Muscle layer of duodenum (tissue), 2 donors: ENCODE data around the gene PRKAG2.

Experiments used
- H3K27ac ChIP-seq: one replicate; pipeline ENCODE4 v1.7.0; 2013; ENCODE audit warnings: mild to moderate bottlenecking, low read length
- H3K27me3 ChIP-seq: one replicate; pipeline ENCODE4 v1.7.0; 2013; ENCODE audit warnings: low read depth, mild to moderate bottlenecking, control low read depth, low read length
- H3K36me3 ChIP-seq, 2 donors: one replicate each; pipeline ENCODE4 v1.7.0; 2013; ENCODE audit warnings: low read length in 2 of 2, control low read depth in 1 of 2, mild to moderate bottlenecking in 1 of 2; ENCODE audit not compliant: insufficient read depth in 2 of 2, control insufficient read depth in 1 of 2
- H3K4me1 ChIP-seq, 2 donors: one replicate each; pipeline ENCODE4 v1.7.0; 2013; ENCODE audit warnings: low read length in 2 of 2, mild to moderate bottlenecking in 2 of 2, control low read depth in 1 of 2, moderate library complexity in 1 of 2; ENCODE audit not compliant: insufficient read depth in 2 of 2, control insufficient read depth in 1 of 2
- H3K4me3 ChIP-seq, 2 donors: one replicate each; pipeline ENCODE4 v1.7.0; 2013; ENCODE audit warnings: low read length in 2 of 2, low read depth in 1 of 2, mild to moderate bottlenecking in 1 of 2
- H3K9me3 ChIP-seq, 2 donors: one replicate each; pipeline ENCODE4 v1.7.0; 2013; ENCODE audit warnings: low read length in 2 of 2, control low read depth in 1 of 2, mild to moderate bottlenecking in 1 of 2; ENCODE audit not compliant: control insufficient read depth in 1 of 2
- donor health status: healthy.

Gene PRKAG2

DNA sequence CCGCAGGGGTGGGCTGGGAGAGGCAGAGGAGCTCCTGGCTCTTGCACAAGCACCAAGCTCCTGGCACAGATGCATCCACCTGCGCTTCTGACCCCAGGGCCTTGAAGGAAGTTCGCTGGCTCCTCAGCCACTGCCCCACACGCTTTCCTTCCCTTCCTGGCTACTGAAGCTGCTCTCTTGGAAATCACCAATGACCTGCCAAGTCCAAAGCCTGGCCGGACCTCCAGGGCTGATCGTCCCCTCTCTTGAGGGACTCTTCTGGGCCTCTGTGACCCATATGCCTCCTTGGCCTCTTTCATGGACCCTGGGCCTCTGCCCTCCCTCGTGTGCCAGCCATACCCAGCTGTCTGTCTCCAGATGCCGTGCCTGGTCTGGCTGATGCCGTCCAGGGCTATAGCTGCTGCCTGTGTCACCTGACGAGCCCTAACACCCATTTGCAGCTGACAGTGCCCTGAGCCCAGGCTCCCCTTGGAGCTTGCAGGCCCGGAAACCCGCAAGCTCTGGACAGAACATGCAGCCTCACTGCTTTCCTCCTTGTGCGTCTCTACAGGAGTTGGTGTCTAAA, 113.4 kb downstream of the PRKAG2 start:
- H3K4me1 ChIP-seq, result peaks cover 0 to 13% of the 10 kb centered on the region in 2 donors
- no peaks in the 10 kb centered on the region for H3K27me3 ChIP-seq
- no peaks in the 10 kb centered on the region for H3K9me3 ChIP-seq
- no peak overlapping the region for H3K27ac ChIP-seq
- no peak overlapping the region for H3K4me3 ChIP-seq
- H3K36me3 ChIP-seq, result no peaks in the 10 kb centered on the region

DNA sequence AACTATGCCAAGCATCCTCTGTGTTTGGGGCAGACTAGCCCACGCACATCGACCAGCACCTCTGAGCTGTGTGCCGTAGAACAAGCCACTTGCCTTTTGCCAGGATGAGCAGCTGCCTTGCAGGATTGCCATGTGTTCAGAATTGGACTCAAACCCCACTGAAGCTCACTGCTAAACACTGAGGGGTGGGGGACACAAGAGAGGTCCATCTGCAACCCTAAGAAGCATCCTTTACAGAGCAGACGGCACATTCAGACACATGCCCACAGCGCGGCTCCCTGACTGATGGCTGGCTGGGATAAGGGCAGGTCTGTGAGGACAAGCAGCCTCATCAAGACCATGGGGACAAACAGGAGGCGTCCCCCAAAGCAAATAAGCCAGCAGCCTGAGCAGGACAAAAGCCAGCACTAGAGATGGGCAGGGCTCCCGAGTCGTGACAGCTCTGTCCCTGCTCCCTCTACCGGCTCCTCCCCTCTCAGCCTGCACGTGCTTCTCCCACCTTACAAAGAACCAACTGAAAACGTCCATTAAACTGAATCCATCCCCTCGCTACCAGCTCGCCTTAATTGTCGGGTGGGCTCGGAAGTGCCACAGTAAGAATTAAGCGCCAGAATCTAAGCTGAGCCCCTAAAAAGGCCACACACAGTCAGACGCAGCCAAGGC, 114.2 kb downstream of the PRKAG2 start:
- Histone ChIP-seq H3K27ac (no peak overlapping the region), H3K36me3 (no peaks in the 10 kb centered on the region), H3K9me3 (no peaks in the 10 kb centered on the region), H3K4me1 (peaks cover 3 to 17% of the 10 kb centered on the region in 2 donors), H3K4me3 (no peak overlapping the region), H3K27me3 (no peaks in the 10 kb centered on the region)

DNA sequence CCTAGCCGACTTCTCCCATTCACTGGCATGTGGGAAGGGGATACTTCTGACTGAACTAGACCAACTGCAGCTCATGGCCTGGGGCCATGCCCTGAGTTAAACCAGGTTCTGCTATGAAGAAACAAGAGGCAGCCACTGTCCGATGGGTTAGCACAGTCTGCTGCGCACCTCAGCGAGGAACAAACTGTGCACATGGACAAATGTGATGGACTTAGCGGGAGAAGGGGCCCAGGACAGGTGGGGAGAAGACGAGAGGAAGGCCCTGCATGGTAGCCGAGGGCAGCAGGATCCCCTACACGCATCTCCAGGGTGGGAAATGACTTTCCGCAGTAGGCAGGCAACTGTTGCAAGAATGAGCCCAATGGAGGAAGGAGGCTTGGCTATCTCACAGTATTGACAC, 115.0 kb downstream of the PRKAG2 start:
- Histone ChIP-seq H3K36me3 (no peaks in the 10 kb centered on the region), H3K27me3 (no peaks in the 10 kb centered on the region), H3K4me3 (no peak overlapping the region), H3K4me1 (peaks cover 3 to 17% of the 10 kb centered on the region in 2 donors), H3K9me3 (no peaks in the 10 kb centered on the region), H3K27ac (no peak overlapping the region)

DNA sequence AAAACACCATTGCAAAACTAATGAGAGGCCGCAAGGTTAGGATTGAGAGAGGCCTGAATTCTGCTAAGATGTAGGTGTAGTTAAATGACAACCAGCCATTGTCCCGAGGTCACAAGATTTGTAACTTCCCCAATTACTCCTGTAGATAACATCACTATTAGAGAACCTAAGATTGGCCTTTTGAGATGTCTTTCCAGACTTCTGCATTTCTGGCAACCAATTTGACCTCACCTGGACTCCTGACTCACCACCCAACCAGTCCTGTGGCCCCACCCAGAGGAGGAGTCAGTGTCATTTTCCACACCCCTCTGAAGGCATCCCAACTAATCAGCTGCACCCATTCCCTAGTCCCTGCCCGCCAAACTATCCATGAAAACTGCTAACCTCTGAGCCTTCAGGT, 115.7 kb downstream of the PRKAG2 start:
- no peaks in the 10 kb centered on the region for H3K36me3 ChIP-seq
- peaks cover 9 to 25% of the 10 kb centered on the region in 2 donors for H3K4me1 ChIP-seq
- no peak overlapping the region for H3K27ac ChIP-seq
- no peaks in the 10 kb centered on the region for H3K9me3 ChIP-seq
- no peaks in the 10 kb centered on the region for H3K27me3 ChIP-seq
- H3K4me3 ChIP-seq, result no peak overlapping the region

DNA sequence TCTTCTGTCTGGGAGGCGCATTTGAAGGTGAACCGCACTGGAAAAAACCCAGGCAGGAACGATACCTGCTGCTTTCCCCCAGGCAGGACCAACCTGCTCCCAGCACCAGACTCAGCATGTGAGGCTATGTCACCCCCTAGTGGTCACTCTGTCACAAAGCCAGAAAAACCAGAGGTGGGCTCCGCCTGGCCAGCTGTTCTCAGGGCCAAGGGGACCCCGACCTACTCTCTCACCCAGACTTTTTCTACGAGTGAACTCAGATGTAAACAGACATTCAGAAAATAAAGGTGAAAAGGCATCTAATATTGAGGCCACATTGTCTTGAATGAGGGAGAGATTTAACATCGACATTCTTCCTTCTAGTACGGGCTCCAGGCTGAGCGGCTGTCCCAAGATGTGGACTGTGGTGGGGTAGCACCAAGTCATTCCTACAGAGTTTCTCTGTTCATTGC, 117.3 kb downstream of the PRKAG2 start:
- Histone ChIP-seq H3K27me3 (no peaks in the 10 kb centered on the region), H3K36me3 (no peaks in the 10 kb centered on the region), H3K4me3 (no peak overlapping the region), H3K27ac (no peak overlapping the region), H3K9me3 (no peaks in the 10 kb centered on the region), H3K4me1 (peaks cover 18 to 41% of the 10 kb centered on the region in 2 donors)

DNA sequence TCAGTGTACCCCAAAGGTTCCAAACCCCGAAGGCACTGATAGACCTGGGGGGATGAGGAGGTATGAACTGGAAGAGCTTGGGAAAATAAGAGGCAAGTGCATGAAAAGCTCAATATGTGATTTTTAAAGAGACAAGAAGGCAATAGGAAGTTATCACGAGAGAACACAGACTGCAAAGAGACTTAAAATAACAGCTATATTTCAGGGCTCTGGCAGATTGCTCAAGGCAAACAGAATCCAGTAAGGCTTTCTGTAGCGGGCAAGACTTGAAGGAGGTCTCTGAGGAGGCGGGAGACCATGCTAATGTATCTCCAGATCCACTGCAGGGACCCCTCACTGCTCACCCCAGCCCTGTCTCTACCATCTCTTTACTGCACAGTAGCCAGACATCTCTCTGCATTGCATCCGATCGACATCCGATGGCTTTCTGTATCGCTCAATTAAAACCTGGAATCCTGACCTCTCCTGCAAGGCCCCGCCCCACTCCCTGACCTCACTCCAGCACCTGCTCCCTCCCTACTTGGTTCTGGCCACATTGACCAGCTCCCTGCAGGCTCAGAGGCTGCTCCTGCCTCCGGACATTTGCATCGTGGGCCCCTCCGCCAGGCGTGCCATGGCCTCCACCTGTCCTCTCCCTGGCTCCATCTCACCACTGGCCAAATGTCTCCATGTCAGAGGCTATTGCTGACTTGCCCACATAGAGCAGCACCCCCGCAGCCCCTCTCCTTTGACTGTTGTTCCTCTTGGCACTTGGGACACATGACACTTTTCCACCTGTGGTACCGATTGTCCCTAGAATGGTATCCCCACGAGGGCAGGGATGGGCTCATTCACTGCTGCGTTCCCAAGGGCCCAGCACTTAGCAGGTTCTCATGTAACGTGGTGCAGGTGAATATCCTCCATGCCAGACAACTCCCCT, 118.0 kb downstream of the PRKAG2 start:
- no peaks in the 10 kb centered on the region for H3K36me3 ChIP-seq
- H3K27ac ChIP-seq, result no peak overlapping the region
- H3K27me3 ChIP-seq, result no peaks in the 10 kb centered on the region
- H3K4me3 ChIP-seq, result no peak overlapping the region
- peaks cover 18 to 41% of the 10 kb centered on the region in 2 donors for H3K4me1 ChIP-seq
- H3K9me3 ChIP-seq, result no peaks in the 10 kb centered on the region

DNA sequence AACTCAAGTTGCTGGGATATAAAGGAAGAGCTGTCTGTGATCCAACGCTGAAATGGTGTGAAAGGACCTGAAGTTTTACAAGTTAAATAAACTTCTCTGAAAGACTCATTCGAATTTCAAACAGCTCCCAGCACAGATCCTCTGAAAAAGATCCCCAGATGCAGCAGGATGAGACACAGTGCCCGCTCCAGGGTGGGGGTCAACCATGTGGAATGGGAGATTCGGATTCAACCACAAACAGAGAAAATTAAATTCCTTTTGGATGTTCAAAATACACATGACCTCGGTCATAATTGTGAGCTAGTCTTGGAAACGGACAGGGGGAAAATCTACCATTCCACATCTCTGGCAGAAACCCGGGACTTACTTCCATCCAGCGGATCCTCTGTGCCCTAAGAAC, 119.6 kb downstream of the PRKAG2 start:
- H3K27ac ChIP-seq, result peak overlapping the region; percentile 39
- H3K27me3 ChIP-seq, result no peaks in the 10 kb centered on the region
- no peaks in the 10 kb centered on the region for H3K9me3 ChIP-seq
- no peaks in the 10 kb centered on the region for H3K36me3 ChIP-seq
- H3K4me3 ChIP-seq, result no peak overlapping the region
- peaks cover 18 to 41% of the 10 kb centered on the region in 2 donors for H3K4me1 ChIP-seq

DNA sequence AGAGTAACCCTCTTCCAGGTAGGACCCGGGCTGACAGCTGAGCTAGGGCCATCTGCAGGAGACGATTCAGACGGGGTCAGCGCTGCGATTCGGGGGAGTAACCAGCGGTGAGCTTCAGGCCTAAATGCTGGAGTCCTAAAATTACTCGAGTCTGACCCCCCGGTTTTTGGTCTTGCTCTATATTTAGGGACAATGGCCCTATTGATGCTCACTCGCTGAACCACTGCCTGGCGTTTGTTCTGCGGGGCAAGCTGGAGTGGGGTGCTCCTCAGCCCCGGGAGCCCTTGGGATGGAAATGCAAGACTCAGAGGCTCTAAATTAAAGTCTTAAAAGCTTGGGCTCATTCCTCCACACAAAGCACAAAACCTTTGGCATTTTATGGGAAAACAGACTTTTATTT, 120.0 kb downstream of the PRKAG2 start:
- H3K4me3 ChIP-seq, result no peak overlapping the region
- no peaks in the 10 kb centered on the region for H3K36me3 ChIP-seq
- no peaks in the 10 kb centered on the region for H3K27me3 ChIP-seq
- H3K9me3 ChIP-seq, result no peaks in the 10 kb centered on the region
- peaks cover 18 to 41% of the 10 kb centered on the region in 2 donors for H3K4me1 ChIP-seq
- no peak overlapping the region for H3K27ac ChIP-seq

DNA sequence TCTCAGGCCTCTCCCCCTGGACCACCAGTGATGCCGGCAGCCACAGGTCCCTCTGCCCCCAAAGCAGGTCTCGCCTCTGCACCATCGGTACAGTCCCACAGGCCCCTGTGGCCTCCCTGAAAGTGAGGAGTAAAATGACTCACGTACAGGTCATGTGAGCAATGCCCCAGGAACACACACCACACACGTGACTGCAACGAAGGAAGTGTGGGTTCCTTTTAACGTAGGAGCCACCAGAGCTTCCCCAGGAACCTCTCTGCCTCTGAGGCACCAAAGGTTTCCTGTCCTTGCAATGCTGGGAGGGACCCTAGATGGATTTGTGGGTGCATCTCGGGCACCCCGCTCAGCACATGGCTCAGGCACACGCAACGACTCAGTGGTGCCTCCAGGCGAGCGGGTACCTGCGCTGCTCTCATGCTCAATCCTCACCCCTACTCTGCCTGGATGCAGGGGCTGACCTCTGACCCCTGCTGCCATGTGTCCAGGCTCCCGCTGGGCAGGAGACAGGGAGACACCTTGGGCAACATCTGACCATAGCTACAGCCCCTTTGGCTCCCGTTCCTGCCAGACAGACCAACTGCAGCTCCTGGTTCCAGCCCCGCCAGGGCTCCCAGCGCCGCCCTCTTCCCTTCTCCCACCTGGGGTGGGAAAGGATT, 120.7 kb downstream of the PRKAG2 start:
- Histone ChIP-seq H3K36me3 (no peaks in the 10 kb centered on the region), H3K27ac (no peak overlapping the region), H3K9me3 (no peaks in the 10 kb centered on the region), H3K4me1 (peaks cover 18 to 41% of the 10 kb centered on the region in 2 donors), H3K27me3 (no peaks in the 10 kb centered on the region), H3K4me3 (no peak overlapping the region)

DNA sequence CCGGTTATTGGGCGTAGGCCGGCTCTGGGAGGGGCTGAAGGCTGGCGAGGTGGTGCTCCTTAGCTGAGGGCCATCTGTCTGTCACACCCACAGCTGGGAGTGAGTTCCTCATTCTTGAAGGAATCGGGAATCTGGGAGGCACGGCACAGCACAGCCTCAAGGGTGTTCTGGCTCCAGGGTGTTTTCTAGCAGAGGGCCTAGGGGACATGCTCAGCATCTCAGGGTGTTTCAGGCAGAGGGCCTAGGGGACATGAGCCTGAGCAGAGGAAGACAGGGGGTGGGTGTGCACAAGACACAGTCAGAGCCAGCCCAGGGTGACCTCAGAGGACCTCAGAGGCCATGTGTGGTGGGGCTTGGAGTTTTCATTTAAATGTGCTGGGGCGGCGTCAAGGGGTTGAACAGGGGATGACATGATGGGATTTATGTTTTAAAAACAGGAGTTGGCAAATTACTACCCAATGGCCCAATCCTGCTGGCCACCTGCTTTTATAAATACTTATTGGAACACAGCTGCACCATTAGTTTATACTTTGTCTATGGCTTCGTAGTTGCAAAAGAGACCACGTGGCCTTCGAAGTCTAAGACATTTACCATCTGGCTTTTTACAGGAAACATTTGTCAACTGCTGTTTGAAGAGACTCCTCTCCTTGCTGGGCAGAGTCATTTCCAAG, 121.6 kb downstream of the PRKAG2 start:
- Histone ChIP-seq H3K9me3 (no peaks in the 10 kb centered on the region), H3K27ac (peak overlapping the region; percentile 48)

More for the DNA sequence above, 121.6 kb downstream of the PRKAG2 start:
- peaks cover 18 to 41% of the 10 kb centered on the region in 2 donors for H3K4me1 ChIP-seq
- no peaks in the 10 kb centered on the region for H3K36me3 ChIP-seq
- H3K27me3 ChIP-seq, result no peaks in the 10 kb centered on the region
- no peak overlapping the region for H3K4me3 ChIP-seq
